H1 (cell line): ENCODE results near the gene TCAP. TPM values are rescaled to one million over a fixed set of nuclear protein-coding genes. Genes with fewer than 3 reads are reported as not detected.

Source experiments
- CTCF ChIA-PET: fragments of 300-600 bp; sonication (Branson Sonifier 250); formaldehyde crosslinking; loops from one replicate; lab custom pipeline; 2021; ENCODE audit not compliant: partially characterized antibody; lab: Charles Lee
- POLR2A ChIA-PET: fragments of 300-600 bp; sonication (Branson Sonifier 250); formaldehyde crosslinking; loops from one replicate; lab custom pipeline; 2021; ENCODE audit warnings: inconsistent platforms; ENCODE audit not compliant: partially characterized antibody; lab: Charles Lee
- DNase-seq, 2 experiments: peaks; one replicate each; pipeline versions ENCODE4 v3.0.0 to v3.0.0-alpha.2; 2010 to 2022; ENCODE audit warnings: low spot score in 2 of 2, low read depth in 1 of 2, mixed read lengths in 1 of 2
- FAIRE-seq: peaks from 2 replicates; lab custom pipeline; 2011; peaks lifted over from hg19 to GRCh38; lab: Jason Lieb, UNC
- H2AFZ ChIP-seq: 2 replicates; pipeline ENCODE4 v1.8.1; 2012; ENCODE audit warnings: low read length, inconsistent platforms
- H2AK5ac ChIP-seq: 2 replicates; pipeline ENCODE4 v1.6.1; 2013; ENCODE audit warnings: low read depth, low read length
- H2BK120ac ChIP-seq: replicated peaks from 2 replicates; pipeline ENCODE3; 2013; ENCODE audit warnings: low read depth, low read length, inconsistent platforms
- H2BK12ac ChIP-seq: 2 replicates; pipeline ENCODE4 v1.6.1; 2013; ENCODE audit warnings: low read depth, low read length
- H2BK15ac ChIP-seq: 2 replicates; pipeline ENCODE4 v1.6.1; 2013; ENCODE audit warnings: low read length
- H2BK20ac ChIP-seq: 2 replicates; pipeline ENCODE4 v1.6.1; 2013; ENCODE audit warnings: low read length
- H2BK5ac ChIP-seq: 2 replicates; pipeline ENCODE4 v1.6.1; 2013; ENCODE audit warnings: low read depth, low read length
- H3K14ac ChIP-seq: 2 replicates; pipeline ENCODE4 v1.6.1; 2013; ENCODE audit warnings: inconsistent platforms; ENCODE audit not compliant: insufficient read length
- H3K18ac ChIP-seq: 2 replicates; pipeline ENCODE4 v1.6.1; 2013; ENCODE audit warnings: low read length; ENCODE audit errors: extremely low read depth
- H3K23ac ChIP-seq: 2 replicates; pipeline ENCODE4 v1.6.1; 2013; ENCODE audit warnings: inconsistent platforms; ENCODE audit not compliant: insufficient read length
- H3K23me2 ChIP-seq: 2 replicates; pipeline ENCODE4 v1.6.1; 2013; ENCODE audit warnings: low read depth, low read length
- H3K27ac ChIP-seq: 2 replicates; pipeline ENCODE4 v1.6.1; 2011; ENCODE audit warnings: low read depth, low read length, inconsistent platforms
- H3K27me3 ChIP-seq, 4 experiments: replicated peaks in 1 of 4; 1 replicate in 1 of 4; 2 replicates in 3 of 4; pipeline versions ENCODE4 v1.6.1 to v1.8.1; 2011 to 2013; ENCODE audit warnings: low read length in 3 of 4, mild to moderate bottlenecking in 3 of 4, inconsistent platforms in 2 of 4, mixed read lengths in 2 of 4, moderate library complexity in 1 of 4; ENCODE audit not compliant: control insufficient read depth in 3 of 4, insufficient read depth in 3 of 4; ENCODE audit errors: extremely low read depth in 1 of 4
- H3K36me3 ChIP-seq, 4 experiments: 2 replicates each; pipeline versions ENCODE4 v1.6.1 to v1.8.1; 2011 to 2013; ENCODE audit warnings: mild to moderate bottlenecking in 4 of 4, low read length in 3 of 4, moderate library complexity in 2 of 4, control low read depth in 1 of 4, inconsistent platforms in 1 of 4; ENCODE audit not compliant: insufficient read depth in 4 of 4, control insufficient read depth in 2 of 4
- H3K4ac ChIP-seq: replicated peaks from 2 replicates; pipeline ENCODE3; 2013; ENCODE audit warnings: low read length, low read depth, mixed read lengths, inconsistent platforms; ENCODE audit not compliant: insufficient read length
- H3K4me1 ChIP-seq, 4 experiments: replicated peaks in 1 of 4; 1 replicate in 1 of 4; 2 replicates in 3 of 4; pipeline versions ENCODE4 v1.6.1 to v1.8.1; 2011 to 2013; ENCODE audit warnings: low read length in 3 of 4, inconsistent platforms in 2 of 4, mixed read lengths in 1 of 4; ENCODE audit not compliant: insufficient read depth in 4 of 4, control insufficient read depth in 3 of 4
- H3K4me2 ChIP-seq, 2 experiments: 2 replicates each; pipeline versions ENCODE4 v1.6.1 to v1.8.1; 2011 to 2013; ENCODE audit warnings: low read depth in 2 of 2, low read length in 2 of 2, control low read depth in 1 of 2, inconsistent platforms in 1 of 2, mild to moderate bottlenecking in 1 of 2; ENCODE audit not compliant: insufficient read depth in 1 of 2
- H3K4me3 ChIP-seq, 4 experiments: fragments of 200-600, 300-600 bp in 1 of 4; sonication (generic), shearing (Covaris generic), sonication (Bioruptor Twin) in 1 of 4; 2 replicates each; pipeline versions ENCODE4 v1.5.1 to v1.8.1; 2011 to 2016; ENCODE audit warnings: low read length in 4 of 4, low read depth in 3 of 4, control low read depth in 2 of 4, inconsistent platforms in 2 of 4, mild to moderate bottlenecking in 2 of 4, mixed read lengths in 1 of 4, moderate library complexity in 1 of 4; ENCODE audit not compliant: insufficient read depth in 2 of 4; ENCODE audit errors: extremely low read depth in 1 of 4
- H3K56ac ChIP-seq: replicated peaks from 2 replicates; pipeline ENCODE3; 2013; ENCODE audit warnings: low read depth, mild to moderate bottlenecking, mixed read lengths, low read length, inconsistent platforms; ENCODE audit not compliant: insufficient read length
- H3K79me1 ChIP-seq: 2 replicates; pipeline ENCODE4 v1.6.1; 2013; ENCODE audit warnings: low read depth, low read length, control low read depth
- H3K79me2 ChIP-seq, 2 experiments: 2 replicates each; pipeline versions ENCODE4 v1.6.1 to v1.8.1; 2012 to 2013; ENCODE audit warnings: low read length in 2 of 2, mild to moderate bottlenecking in 2 of 2, inconsistent platforms in 1 of 2; ENCODE audit not compliant: insufficient read depth in 2 of 2, control insufficient read depth in 1 of 2
- H3K9ac ChIP-seq, 4 experiments: replicated peaks in 1 of 4; 1 replicate in 1 of 4; 2 replicates in 3 of 4; pipeline versions ENCODE4 v1.6.1 to v1.8.1; 2011 to 2013; ENCODE audit warnings: low read depth in 3 of 4, low read length in 3 of 4, control low read depth in 2 of 4, mild to moderate bottlenecking in 2 of 4, moderate library complexity in 2 of 4, inconsistent platforms in 1 of 4; ENCODE audit errors: extremely low read depth in 1 of 4
- H3K9me3 ChIP-seq, 2 experiments: 2 replicates each; pipeline versions ENCODE4 v1.6.1 to v1.8.1; 2012 to 2013; ENCODE audit warnings: mild to moderate bottlenecking in 2 of 2, moderate library complexity in 2 of 2, control low read depth in 1 of 2, inconsistent platforms in 1 of 2, low read depth in 1 of 2, low read length in 1 of 2, mixed read lengths in 1 of 2; ENCODE audit not compliant: insufficient read depth in 2 of 2
- H4K20me1 ChIP-seq, 2 experiments: replicated peaks in 1 of 2; 2 replicates each; pipeline versions ENCODE3 to v1.8.1; 2011 to 2013; ENCODE audit warnings: inconsistent platforms in 2 of 2, low read length in 2 of 2, mild to moderate bottlenecking in 1 of 2; ENCODE audit not compliant: insufficient read depth in 2 of 2, control insufficient read depth in 1 of 2
- H4K5ac ChIP-seq: 2 replicates; pipeline ENCODE4 v1.6.1; 2013; ENCODE audit warnings: low read length, low read depth, mixed read lengths, inconsistent platforms; ENCODE audit not compliant: insufficient read length
- H4K8ac ChIP-seq: 2 replicates; pipeline ENCODE4 v1.8.0; 2013; ENCODE audit warnings: mild to moderate bottlenecking, moderate library complexity, low read length, inconsistent platforms; ENCODE audit not compliant: insufficient read depth; ENCODE audit errors: extremely low read depth
- H4K91ac ChIP-seq: replicated peaks from 2 replicates; pipeline ENCODE3; 2013; ENCODE audit warnings: low read length, mixed read lengths, inconsistent platforms; ENCODE audit not compliant: insufficient read length
- EGR1 ChIP-seq: IDR thresholded peaks from 2 replicates; pipeline ENCODE4 v1.6.1; 2011; ENCODE audit warnings: low read depth, low read length, borderline replicate concordance
- NANOG ChIP-seq: IDR thresholded peaks from 2 replicates; pipeline ENCODE4 v1.6.1; 2011; ENCODE audit warnings: low read length, low read depth, mild to moderate bottlenecking, inconsistent platforms; ENCODE audit not compliant: insufficient read depth, poor library complexity, severe bottlenecking
- POLR2AphosphoS5 ChIP-seq: IDR thresholded peaks from 2 replicates; pipeline ENCODE4 v1.6.1; 2011; ENCODE audit warnings: low read depth, low read length
- RAD21 ChIP-seq, 2 experiments: IDR thresholded peaks in 1 of 2; conservative IDR thresholded peaks in 1 of 2; 2 replicates each; pipeline ENCODE4 v1.6.1; 2011; ENCODE audit warnings: low read depth in 2 of 2, low read length in 2 of 2, improper control_type of control experiment in 1 of 2, inconsistent platforms in 1 of 2, mild to moderate bottlenecking in 1 of 2, moderate library complexity in 1 of 2
- RXRA ChIP-seq: IDR thresholded peaks from 2 replicates; pipeline ENCODE4 v1.6.1; 2011; ENCODE audit warnings: low read depth, mild to moderate bottlenecking, low read length, moderate library complexity; ENCODE audit not compliant: insufficient read depth
- TEAD4 ChIP-seq: IDR thresholded peaks from 2 replicates; pipeline ENCODE4 v1.6.1; 2012; ENCODE audit warnings: low read depth, low read length, inconsistent platforms, mixed read lengths
- WGBS, 2 experiments: shearing (Covaris generic) in 1 of 2; methylation state at CpG; one replicate each; pipeline versions ENCODE4 v1.1.6 to v1.1.7; 2013 to 2015; ENCODE audit warnings: low lambda C conversion rate in 2 of 2, mixed read lengths in 2 of 2, inconsistent platforms in 1 of 2, low coverage in 1 of 2, missing lambda C conversion rate in 1 of 2; ENCODE audit not compliant: insufficient replicate concordance in 2 of 2, insufficient coverage in 1 of 2, insufficient read length in 1 of 2; ENCODE audit errors: extremely low coverage in 1 of 2, missing lambda C conversion rate in 1 of 2; 5-methylcytosine and 5-hydroxymethylcytosine counted together
- polyA plus RNA-seq, 7 experiments: library from polyadenylated mRNA; depleted of rRNA in 3 of 7; stranded (reverse) in 5 of 7; unstranded in 2 of 7; fragments of >200 nt in 5 of 7; fragments of 200-250 nt in 2 of 7; gene quantifications; 1 replicate in 5 of 7; 2 replicates in 1 of 7; 4 replicates in 1 of 7; pipeline versions ENCODE4 v1.2.1 to v1.2.3, GENCODE V29; 2011 to 2013; ENCODE audit warnings: missing spikeins in 2 of 7, mixed read lengths in 2 of 7
- total RNA-seq: library from RNA; stranded (reverse); fragmentation: NEBNext Ultra II Directional; extraction: Animal tissue kit (Norgen Biotek cat#: 25700); gene quantifications from 2 replicates; pipeline ENCODE4 v1.2.1, GENCODE V29; 2021
- TF ChIP-seq, protein P1 (sequence below): IDR thresholded peaks from 2 replicates; pipeline ENCODE4 v1.6.1; 2012; ENCODE audit warnings: low read length, inconsistent platforms
- TF ChIP-seq, protein P2 (sequence below): IDR thresholded peaks from 2 replicates; pipeline ENCODE4 v1.6.1; 2012; ENCODE audit warnings: inconsistent platforms

The TCAP gene
- total and polyA plus RNA-seq, 2 of the 8 experiments (the other 6 are each of a cell fraction or from before 2014, with no cell fraction given) = 0.82 to 1.4 TPM

DNA sequence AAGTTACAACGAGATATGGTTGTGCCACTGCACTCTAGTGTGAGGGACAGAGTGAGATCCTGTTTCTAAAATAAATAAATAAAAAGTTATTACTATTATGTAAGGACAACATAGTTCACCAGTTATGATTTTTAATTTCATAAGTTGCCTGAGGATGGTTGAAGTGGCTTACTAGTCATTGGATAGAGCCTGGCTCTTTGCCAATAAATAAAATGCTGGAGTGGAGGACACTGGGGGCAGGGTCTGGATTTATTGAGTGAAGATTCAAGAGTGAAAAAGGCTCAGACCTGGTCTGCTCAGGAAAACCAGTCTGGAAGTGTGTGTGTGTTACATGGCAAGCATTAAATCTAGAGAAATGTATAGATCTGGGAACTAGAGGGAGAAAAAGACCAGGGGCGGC lies 26.1 kb upstream of the TCAP start:
- WGBS, 2 experiments = 95% methylated on average over 2 of the region's 2 CpGs; no CpG with 5 or more reads in 1 of the 2 experiments
- H2AFZ ChIP-seq = no peak overlapping the region
- no peak overlapping the region for H4K91ac ChIP-seq
- H3K9ac ChIP-seq = no peak overlapping the region
- CTCF ChIA-PET = interaction anchor here (1.0 to 49.2 kb wide), 10 partner anchors 9 to 142 kb away, joined by 3 to 1885 read pairs (median 9); partner anchors contain the start of genes ERBB2, MIEN1, PGAP3 and PNMT
- POLR2A ChIA-PET = interaction anchor here (0.6 to 5.5 kb wide), 9 partner anchors 8 to 116 kb away, joined by 3 to 28 read pairs (median 3); partner anchors contain the start of gene ERBB2
- peaks cover 8 to 64% of the 10 kb centered on the region in 2 experiments for H3K79me2 ChIP-seq
- H3K4me3 ChIP-seq = no peak overlapping the region
- H3K36me3 ChIP-seq = no peaks in the 10 kb centered on the region
- H2BK12ac ChIP-seq = no peak overlapping the region
- no peaks in the 10 kb centered on the region for H3K9me3 ChIP-seq
- 0 out of 7 replicates have a peak, but pooled peaks cover 0 to 3% (median 0%) of the 10 kb centered on the region in 4 experiments for H3K27me3 ChIP-seq
- no peak overlapping the region for H2BK20ac ChIP-seq
- H2BK15ac ChIP-seq = no peak overlapping the region
- peak overlapping the region in 1 of 2 experiments; percentile 31; a peak in 1 of 4 replicates for H3K4me2 ChIP-seq
- peaks cover 38% of the 10 kb centered on the region for H3K79me1 ChIP-seq
- H3K4me1 ChIP-seq = peaks cover 16 to 35% (median 23%) of the 10 kb centered on the region in 4 experiments
- H4K5ac ChIP-seq = no peak overlapping the region
- H4K20me1 ChIP-seq = peaks cover 3 to 27% of the 10 kb centered on the region in 2 experiments
- no peak overlapping the region for H2AK5ac ChIP-seq
- no peak overlapping the region for H3K27ac ChIP-seq
- FAIRE-seq (no peak), DNase-seq (no peak)
- TF ChIP-seq EGR1 = no peak
- TF ChIP-seq RXRA = no peak
- TF ChIP-seq TEAD4 = no peak
- no peak for TF ChIP-seq POLR2AphosphoS5
- TF ChIP-seq, protein P1, sequence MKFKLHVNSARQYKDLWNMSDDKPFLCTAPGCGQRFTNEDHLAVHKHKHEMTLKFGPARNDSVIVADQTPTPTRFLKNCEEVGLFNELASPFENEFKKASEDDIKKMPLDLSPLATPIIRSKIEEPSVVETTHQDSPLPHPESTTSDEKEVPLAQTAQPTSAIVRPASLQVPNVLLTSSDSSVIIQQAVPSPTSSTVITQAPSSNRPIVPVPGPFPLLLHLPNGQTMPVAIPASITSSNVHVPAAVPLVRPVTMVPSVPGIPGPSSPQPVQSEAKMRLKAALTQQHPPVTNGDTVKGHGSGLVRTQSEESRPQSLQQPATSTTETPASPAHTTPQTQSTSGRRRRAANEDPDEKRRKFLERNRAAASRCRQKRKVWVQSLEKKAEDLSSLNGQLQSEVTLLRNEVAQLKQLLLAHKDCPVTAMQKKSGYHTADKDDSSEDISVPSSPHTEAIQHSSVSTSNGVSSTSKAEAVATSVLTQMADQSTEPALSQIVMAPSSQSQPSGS = no peak
- TF ChIP-seq, protein P2, sequence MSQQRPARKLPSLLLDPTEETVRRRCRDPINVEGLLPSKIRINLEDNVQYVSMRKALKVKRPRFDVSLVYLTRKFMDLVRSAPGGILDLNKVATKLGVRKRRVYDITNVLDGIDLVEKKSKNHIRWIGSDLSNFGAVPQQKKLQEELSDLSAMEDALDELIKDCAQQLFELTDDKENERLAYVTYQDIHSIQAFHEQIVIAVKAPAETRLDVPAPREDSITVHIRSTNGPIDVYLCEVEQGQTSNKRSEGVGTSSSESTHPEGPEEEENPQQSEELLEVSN = no peak
- no peak for TF ChIP-seq RAD21 (IDR thresholded peaks at IDR 0.05 in 1 of 2, conservative IDR thresholded peaks at IDR 0.05 in 1 of 2; ENCODE audit: low read depth in 2 of 2, low read length in 2 of 2)
- TF ChIP-seq NANOG = no peak
- H3K18ac ChIP-seq = no peak overlapping the region
- no peak overlapping the region for H3K23ac ChIP-seq
- H3K4ac ChIP-seq = no peak overlapping the region
- H2BK120ac ChIP-seq = no peak overlapping the region
- no peak overlapping the region for H3K56ac ChIP-seq
- H2BK5ac ChIP-seq = no peak overlapping the region
- H3K23me2 ChIP-seq = peaks cover 8% of the 10 kb centered on the region; the same call in 1 of the 2 replicates
- no peak overlapping the region for H4K8ac ChIP-seq
- no peak overlapping the region for H3K14ac ChIP-seq
